ENCODE results near the gene SYNE2. TPM values are rescaled to one million over a fixed set of nuclear protein-coding genes. Genes with fewer than 3 reads are reported as not detected.

The SYNE2 gene
- total RNA-seq, 1 donor from 2014 or later = 5.7 TPM

GRCh38 chr14:63993992-63994391, 141.2 kb downstream of the SYNE2 start:
- Mint-ChIP-seq H3K9me3 (ENCODE audit: unreplicated experiment) (no peaks in the 10 kb centered on the region), H3K4me3 (ENCODE audit: unreplicated experiment) (no peak overlapping the region), H3K27ac (ENCODE audit: unreplicated experiment) (no peak overlapping the region), H3K36me3 (ENCODE audit: low read depth, unreplicated experiment) (no peaks in the 10 kb centered on the region), H3K4me1 (ENCODE audit: low read depth, unreplicated experiment) (peaks cover 2% of the 10 kb centered on the region), H3K27me3 (ENCODE audit: low read depth, unreplicated experiment) (no peaks in the 10 kb centered on the region)
- Histone ChIP-seq H3K27ac (ENCODE audit: low read depth, low read length) (no peak overlapping the region), H4K20me1 (ENCODE audit: insufficient read depth, low read length) (no peaks in the 10 kb centered on the region), H3K27me3 (ENCODE audit: insufficient read depth, low read length) (no peaks in the 10 kb centered on the region), H3K36me3 (ENCODE audit: insufficient read depth, low read length) (no peaks in the 10 kb centered on the region), H2AFZ (ENCODE audit: low read depth, low read length) (no peak overlapping the region), H3K4me3 (ENCODE audit: insufficient read depth, low read depth, low read length) (no peak overlapping the region), H3K79me2 (ENCODE audit: insufficient read depth, low read length) (no peaks in the 10 kb centered on the region), H3K9ac (ENCODE audit: low read length) (no peak overlapping the region), H3K9me3 (ENCODE audit: insufficient read depth, low read depth, low read length) (no peaks in the 10 kb centered on the region), H3K4me1 (ENCODE audit: insufficient read depth, low read length) (no peaks in the 10 kb centered on the region), H3K4me2 (ENCODE audit: low read length) (no peak overlapping the region)
- no peak for TF ChIP-seq EZH2 (IDR thresholded peaks at IDR 0.05; ENCODE audit: insufficient read depth, low read length)
- no peak for TF ChIP-seq CTCF (IDR thresholded peaks at IDR 0.05; ENCODE audit: insufficient read depth, low read depth, low read length)
- DNase-seq (ENCODE audit: low read depth) (no peak), FAIRE-seq (no peak)

GRCh38 chr14:63995285-63995684, 142.5 kb downstream of the SYNE2 start:
- Histone ChIP-seq H3K27ac (ENCODE audit: low read depth, low read length) (no peak overlapping the region), H3K9ac (ENCODE audit: low read length) (no peak overlapping the region), H4K20me1 (ENCODE audit: insufficient read depth, low read length) (no peaks in the 10 kb centered on the region), H3K9me3 (ENCODE audit: insufficient read depth, low read depth, low read length) (no peaks in the 10 kb centered on the region), H3K4me1 (ENCODE audit: insufficient read depth, low read length) (no peaks in the 10 kb centered on the region), H3K79me2 (ENCODE audit: insufficient read depth, low read length) (no peaks in the 10 kb centered on the region), H2AFZ (ENCODE audit: low read depth, low read length) (no peak overlapping the region), H3K27me3 (ENCODE audit: insufficient read depth, low read length) (no peaks in the 10 kb centered on the region), H3K4me2 (ENCODE audit: low read length) (no peak overlapping the region), H3K36me3 (ENCODE audit: insufficient read depth, low read length) (no peaks in the 10 kb centered on the region), H3K4me3 (ENCODE audit: insufficient read depth, low read depth, low read length) (no peak overlapping the region)
- FAIRE-seq = no peak
- Mint-ChIP-seq H3K36me3 (ENCODE audit: low read depth, unreplicated experiment) (no peaks in the 10 kb centered on the region), H3K4me1 (ENCODE audit: low read depth, unreplicated experiment) (peaks cover 2% of the 10 kb centered on the region), H3K27me3 (ENCODE audit: low read depth, unreplicated experiment) (no peaks in the 10 kb centered on the region), H3K4me3 (ENCODE audit: unreplicated experiment) (no peak overlapping the region), H3K9me3 (ENCODE audit: unreplicated experiment) (no peaks in the 10 kb centered on the region), H3K27ac (ENCODE audit: unreplicated experiment) (no peak overlapping the region)
- DNase-seq (ENCODE audit: low read depth) = no peak
- TF ChIP-seq EZH2 (IDR thresholded peaks at IDR 0.05; ENCODE audit: insufficient read depth, low read length) = no peak
- TF ChIP-seq CTCF (IDR thresholded peaks at IDR 0.05; ENCODE audit: insufficient read depth, low read depth, low read length) = no peak

GRCh38 chr14:63996016-63996415, 143.2 kb downstream of the SYNE2 start:
- Histone ChIP-seq H4K20me1 (ENCODE audit: insufficient read depth, low read length) (no peaks in the 10 kb centered on the region), H3K27me3 (ENCODE audit: insufficient read depth, low read length) (no peaks in the 10 kb centered on the region), H2AFZ (ENCODE audit: low read depth, low read length) (no peak overlapping the region), H3K4me2 (ENCODE audit: low read length) (no peak overlapping the region), H3K36me3 (ENCODE audit: insufficient read depth, low read length) (no peaks in the 10 kb centered on the region), H3K4me1 (ENCODE audit: insufficient read depth, low read length) (no peaks in the 10 kb centered on the region), H3K9me3 (ENCODE audit: insufficient read depth, low read depth, low read length) (no peaks in the 10 kb centered on the region), H3K4me3 (ENCODE audit: insufficient read depth, low read depth, low read length) (no peak overlapping the region), H3K27ac (ENCODE audit: low read depth, low read length) (no peak overlapping the region), H3K79me2 (ENCODE audit: insufficient read depth, low read length) (no peaks in the 10 kb centered on the region), H3K9ac (ENCODE audit: low read length) (no peak overlapping the region)
- Mint-ChIP-seq H3K4me3 (ENCODE audit: unreplicated experiment) (no peak overlapping the region), H3K27ac (ENCODE audit: unreplicated experiment) (no peak overlapping the region), H3K36me3 (ENCODE audit: low read depth, unreplicated experiment) (no peaks in the 10 kb centered on the region), H3K4me1 (ENCODE audit: low read depth, unreplicated experiment) (peaks cover 2% of the 10 kb centered on the region), H3K9me3 (ENCODE audit: unreplicated experiment) (no peaks in the 10 kb centered on the region), H3K27me3 (ENCODE audit: low read depth, unreplicated experiment) (no peaks in the 10 kb centered on the region)
- DNase-seq (ENCODE audit: low read depth) = no peak
- TF ChIP-seq CTCF (IDR thresholded peaks at IDR 0.05; ENCODE audit: insufficient read depth, low read depth, low read length) (no peak), EZH2 (IDR thresholded peaks at IDR 0.05; ENCODE audit: insufficient read depth, low read length) (no peak)
- FAIRE-seq = no peak

All from astrocyte (in vitro differentiated cells and primary cell).